ENCODE measurements around the gene EML4.

Gene EML4

GRCh38 chr2:42137125-42137841 is 31.9 kb upstream of the EML4 start:
- no peak for DNase-seq (ENCODE audit: low read depth)

GRCh38 chr2:42138163-42139015 is 30.8 kb upstream of the EML4 start:
- DNase-seq (ENCODE audit: low read depth), result no peak

- DNase-seq (ENCODE audit: low read depth), result no peak
Observed at GRCh38 chr2:42139101-42139500, 30.1 kb upstream of the EML4 start.

- no peak for DNase-seq (ENCODE audit: low read depth)
Observed at GRCh38 chr2:42140496-42140895, 28.7 kb upstream of the EML4 start.

GRCh38 chr2:42141687-42142546 is 27.2 kb upstream of the EML4 start:
- DNase-seq (ENCODE audit: low read depth), result peak; percentile 27

GRCh38 chr2:42142547-42143184 is 26.5 kb upstream of the EML4 start:
- no peak for DNase-seq (ENCODE audit: low read depth)

GRCh38 chr2:42147641-42148274 is 21.4 kb upstream of the EML4 start:
- DNase-seq (ENCODE audit: low read depth), result no peak

GRCh38 chr2:42150159-42150558 is 19.0 kb upstream of the EML4 start:
- no peak for DNase-seq (ENCODE audit: low read depth)

GRCh38 chr2:42153944-42154581 is 15.1 kb upstream of the EML4 start:
- no peak for DNase-seq (ENCODE audit: low read depth)

- no peak for DNase-seq (ENCODE audit: low read depth)
Observed at GRCh38 chr2:42156721-42157120, 12.4 kb upstream of the EML4 start.

- DNase-seq (ENCODE audit: low read depth), result no peak
Observed at GRCh38 chr2:42161444-42161843, 7.7 kb upstream of the EML4 start.

- no peak for DNase-seq (ENCODE audit: low read depth)
Observed at GRCh38 chr2:42163444-42164045, 5.6 kb upstream of the EML4 start.

- DNase-seq (ENCODE audit: low read depth), result no peak
Observed at GRCh38 chr2:42164046-42164445, 5.1 kb upstream of the EML4 start.

- DNase-seq (ENCODE audit: low read depth), result no peak
Observed at GRCh38 chr2:42164971-42165370, 4.2 kb upstream of the EML4 start.

GRCh38 chr2:42167458-42167857 is 1.7 kb upstream of the EML4 start:
- no peak for DNase-seq (ENCODE audit: low read depth)

- DNase-seq (ENCODE audit: low read depth), result no peak
Observed at GRCh38 chr2:42168459-42169099, 574 bp upstream of the EML4 start.

GRCh38 chr2:42169874-42170521 is 845 bp downstream of the EML4 start:
- no peak for DNase-seq (ENCODE audit: low read depth)

GRCh38 chr2:42170619-42171395 is 1.7 kb downstream of the EML4 start:
- no peak for DNase-seq (ENCODE audit: low read depth)

All from T follicular helper cell (primary cell).